Measurements from ENCODE around the gene KREMEN1.

- TF ChIP-seq POLR2AphosphoS2 (IDR thresholded peaks at IDR 0.05; ENCODE audit: low read length) (no peak), ZBTB1 (CRISPR knock-in tag; IDR thresholded peaks at IDR 0.05; ENCODE audit: borderline replicate concordance, low read depth) (no peak), ZNF274 (IDR thresholded peaks at IDR 0.05; ENCODE audit: borderline replicate concordance, low read depth, low read length) (no peak), ELF1 (tag; IDR thresholded peaks at IDR 0.05) (no peak), ZNF407 (IDR thresholded peaks at IDR 0.05; ENCODE audit: low read depth) (no peak), ZNF24 (IDR thresholded peaks at IDR 0.05) (no peak), KLF6 (CRISPR knock-in tag; IDR thresholded peaks at IDR 0.05; ENCODE audit: borderline replicate concordance) (no peak), YY1 (IDR thresholded peaks at IDR 0.05; ENCODE audit: borderline replicate concordance in 1 of 3, control insufficient read depth in 1 of 3, extremely low read depth in 1 of 3, insufficient read depth in 3 of 3, insufficient read length in 1 of 3, insufficient replicate concordance in 2 of 3, low read depth in 1 of 3, low read length in 2 of 3) (no peak), CBX5 (IDR thresholded peaks at IDR 0.05; ENCODE audit: borderline replicate concordance, low read depth) (no peak), CEBPG (CRISPR knock-in tag; IDR thresholded peaks at IDR 0.05) (no peak), CEBPG (tag; conservative IDR thresholded peaks at IDR 0.05 in 1 of 2, IDR thresholded peaks at IDR 0.05 in 1 of 2) (no peak), ZFX (CRISPR knock-in tag; IDR thresholded peaks at IDR 0.05) (no peak)
- TF ChIP-seq, protein P1, sequence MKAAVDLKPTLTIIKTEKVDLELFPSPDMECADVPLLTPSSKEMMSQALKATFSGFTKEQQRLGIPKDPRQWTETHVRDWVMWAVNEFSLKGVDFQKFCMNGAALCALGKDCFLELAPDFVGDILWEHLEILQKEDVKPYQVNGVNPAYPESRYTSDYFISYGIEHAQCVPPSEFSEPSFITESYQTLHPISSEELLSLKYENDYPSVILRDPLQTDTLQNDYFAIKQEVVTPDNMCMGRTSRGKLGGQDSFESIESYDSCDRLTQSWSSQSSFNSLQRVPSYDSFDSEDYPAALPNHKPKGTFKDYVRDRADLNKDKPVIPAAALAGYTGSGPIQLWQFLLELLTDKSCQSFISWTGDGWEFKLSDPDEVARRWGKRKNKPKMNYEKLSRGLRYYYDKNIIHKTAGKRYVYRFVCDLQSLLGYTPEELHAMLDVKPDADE (conservative IDR thresholded peaks at IDR 0.05; ENCODE audit: control insufficient read depth, low read depth, low read length), result no peak
- TF ChIP-seq, protein P2, sequence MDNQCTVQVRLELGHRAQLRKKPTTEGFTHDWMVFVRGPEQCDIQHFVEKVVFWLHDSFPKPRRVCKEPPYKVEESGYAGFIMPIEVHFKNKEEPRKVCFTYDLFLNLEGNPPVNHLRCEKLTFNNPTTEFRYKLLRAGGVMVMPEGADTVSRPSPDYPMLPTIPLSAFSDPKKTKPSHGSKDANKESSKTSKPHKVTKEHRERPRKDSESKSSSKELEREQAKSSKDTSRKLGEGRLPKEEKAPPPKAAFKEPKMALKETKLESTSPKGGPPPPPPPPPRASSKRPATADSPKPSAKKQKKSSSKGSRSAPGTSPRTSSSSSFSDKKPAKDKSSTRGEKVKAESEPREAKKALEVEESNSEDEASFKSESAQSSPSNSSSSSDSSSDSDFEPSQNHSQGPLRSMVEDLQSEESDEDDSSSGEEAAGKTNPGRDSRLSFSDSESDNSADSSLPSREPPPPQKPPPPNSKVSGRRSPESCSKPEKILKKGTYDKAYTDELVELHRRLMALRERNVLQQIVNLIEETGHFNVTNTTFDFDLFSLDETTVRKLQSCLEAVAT (IDR thresholded peaks at IDR 0.05), result no peak
Observed at GRCh38 chr22:29186302-29186701, 113.5 kb downstream of the KREMEN1 start.
